HG03439 (cell line): ENCODE measurements around the gene C12orf75.

ENCODE experiments used
- ATAC-seq: cut with Tn5 transposase; IDR thresholded peaks from one replicate; pipeline ENCODE4 v1.9.1; 2021; ENCODE audit warnings: mild to moderate bottlenecking, moderate library complexity; ENCODE audit not compliant: unreplicated experiment

C12orf75 gene

GRCh38 chr12:105409801-105410471 is 79.4 kb downstream of the C12orf75 start:
- no peak for ATAC-seq

GRCh38 chr12:105413911-105414487 is 83.5 kb downstream of the C12orf75 start:
- no peak for ATAC-seq

- no peak for ATAC-seq
Observed at GRCh38 chr12:105417732-105418131, 87.2 kb downstream of the C12orf75 start.

- ATAC-seq, result no peak
Observed at GRCh38 chr12:105418229-105418628, 87.7 kb downstream of the C12orf75 start.

GRCh38 chr12:105418821-105419291 is 88.4 kb downstream of the C12orf75 start:
- no peak for ATAC-seq

GRCh38 chr12:105419606-105420005 is 89.1 kb downstream of the C12orf75 start:
- no peak for ATAC-seq

GRCh38 chr12:105420046-105420445 is 89.6 kb downstream of the C12orf75 start:
- no peak for ATAC-seq

- ATAC-seq, result peak; percentile 54
Observed at GRCh38 chr12:105420659-105421240, 90.3 kb downstream of the C12orf75 start.
